Suprapubic skin (tissue), 4 donors: ENCODE measurements around the gene KCNJ16.

Experiments used
- POLR2A ChIP-seq, 2 donors: fragments of 450-650 bp; IDR thresholded peaks; one replicate each; pipeline ENCODE4 v1.6.1; 2017; ENCODE audit warnings: antibody characterized with exemption in 2 of 2, mild to moderate bottlenecking in 2 of 2, moderate library complexity in 2 of 2
- POLR2AphosphoS5 ChIP-seq, 3 donors: sonication (generic); formaldehyde crosslinking; IDR thresholded peaks; one replicate each; pipeline ENCODE4 v1.6.1; 2017; ENCODE audit warnings: antibody characterized with exemption in 3 of 3
- TF ChIP-seq, protein P1 (sequence below), 2 donors: fragments of 200-600 bp in 1 of 2; fragments of 450-650 bp in 1 of 2; sonication (generic) in 1 of 2; IDR thresholded peaks; one replicate each; pipeline ENCODE4 v1.5.1; 2016 to 2019; ENCODE audit warnings: antibody characterized with exemption in 2 of 2, mild to moderate bottlenecking in 1 of 2, moderate library complexity in 1 of 2

DNA sequence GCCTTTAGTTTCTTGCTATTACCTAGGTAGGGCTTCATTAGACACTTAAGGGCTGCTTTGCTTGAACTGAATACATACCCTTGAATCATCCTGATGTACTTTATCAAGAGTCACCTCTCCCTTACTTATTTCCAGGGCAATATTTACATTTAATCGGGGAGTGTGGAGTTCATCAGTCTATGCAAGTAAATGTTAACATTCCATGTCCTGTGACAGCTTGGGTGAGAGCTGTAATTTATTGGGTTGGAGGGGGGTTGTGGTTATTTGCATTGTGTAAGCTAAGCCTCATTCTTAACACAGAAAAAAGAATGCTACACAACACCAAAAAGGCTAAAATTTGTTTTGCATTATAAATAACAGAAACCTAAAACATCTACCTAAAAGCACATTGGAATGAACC lies 16.7 kb downstream of the KCNJ16 start:
- TF ChIP-seq, protein P1, sequence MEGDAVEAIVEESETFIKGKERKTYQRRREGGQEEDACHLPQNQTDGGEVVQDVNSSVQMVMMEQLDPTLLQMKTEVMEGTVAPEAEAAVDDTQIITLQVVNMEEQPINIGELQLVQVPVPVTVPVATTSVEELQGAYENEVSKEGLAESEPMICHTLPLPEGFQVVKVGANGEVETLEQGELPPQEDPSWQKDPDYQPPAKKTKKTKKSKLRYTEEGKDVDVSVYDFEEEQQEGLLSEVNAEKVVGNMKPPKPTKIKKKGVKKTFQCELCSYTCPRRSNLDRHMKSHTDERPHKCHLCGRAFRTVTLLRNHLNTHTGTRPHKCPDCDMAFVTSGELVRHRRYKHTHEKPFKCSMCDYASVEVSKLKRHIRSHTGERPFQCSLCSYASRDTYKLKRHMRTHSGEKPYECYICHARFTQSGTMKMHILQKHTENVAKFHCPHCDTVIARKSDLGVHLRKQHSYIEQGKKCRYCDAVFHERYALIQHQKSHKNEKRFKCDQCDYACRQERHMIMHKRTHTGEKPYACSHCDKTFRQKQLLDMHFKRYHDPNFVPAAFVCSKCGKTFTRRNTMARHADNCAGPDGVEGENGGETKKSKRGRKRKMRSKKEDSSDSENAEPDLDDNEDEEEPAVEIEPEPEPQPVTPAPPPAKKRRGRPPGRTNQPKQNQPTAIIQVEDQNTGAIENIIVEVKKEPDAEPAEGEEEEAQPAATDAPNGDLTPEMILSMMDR (IDR thresholded peaks at IDR 0.05), result no peak
- no peak for TF ChIP-seq POLR2AphosphoS5 (IDR thresholded peaks at IDR 0.05)
- TF ChIP-seq POLR2A (IDR thresholded peaks at IDR 0.05), result no peak
